Activated CD8-positive, alpha-beta memory T cell treated with anti-CD3 and anti-CD28 coated beads, Interleukin-2, amount 50 U/mL, for 48 hours (primary cell): Measurements from ENCODE around the gene MYH7B.

Experiments used
- DNase-seq: peaks from one replicate; pipeline ENCODE4 v3.0.0-alpha.2; 2020

The MYH7B gene

DNA sequence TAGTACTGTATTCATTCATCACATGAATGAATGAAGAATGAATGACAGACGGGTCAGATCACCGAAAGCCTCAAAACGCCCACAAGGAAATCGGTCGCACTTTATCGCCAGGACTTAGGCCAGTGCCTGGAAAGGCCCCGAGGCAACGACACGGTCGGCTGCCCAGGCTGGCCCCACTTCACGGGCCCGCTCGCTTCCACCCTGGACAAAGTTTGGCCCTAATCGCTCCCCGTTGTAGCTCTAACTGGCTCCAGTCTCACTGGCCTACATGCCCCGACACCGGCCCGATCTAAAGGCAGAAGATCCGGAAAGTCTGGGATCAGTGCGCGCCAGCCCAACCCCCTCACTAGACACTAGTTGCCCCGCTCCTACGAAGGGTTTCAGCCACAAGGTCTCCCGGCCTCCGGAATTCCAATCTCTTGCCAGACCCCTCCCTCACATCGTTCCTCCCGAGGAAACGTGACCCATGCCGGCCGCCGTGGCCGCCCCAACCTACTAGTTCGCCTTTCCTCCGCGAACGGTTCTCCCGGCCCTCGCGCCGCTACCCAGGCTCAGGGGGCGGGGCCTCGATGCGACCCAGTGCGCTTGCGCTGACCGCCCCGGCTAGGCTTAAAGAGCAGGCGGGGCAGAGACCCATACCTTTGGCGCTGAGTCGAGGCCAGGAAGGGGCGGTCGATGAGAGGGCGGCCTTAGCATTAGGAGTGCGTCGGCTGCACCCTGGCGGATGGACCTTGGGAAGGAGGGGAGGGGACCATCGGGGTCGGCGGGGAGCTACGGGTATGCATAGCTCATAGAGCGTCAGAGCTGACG is at the start of gene MYH7B, which contains the start of gene GSS:
TSS of gene MYH7B (plus strand) at position 638 of the 810 bp plus-strand sequence. CDS start 22,138 bp downstream, outside the sequence.
TSS of gene GSS (minus strand) at position 576 of the 810 bp plus-strand sequence. CDS start 3,954 bp downstream, outside the sequence.
- peak; percentile 100 for DNase-seq

DNA sequence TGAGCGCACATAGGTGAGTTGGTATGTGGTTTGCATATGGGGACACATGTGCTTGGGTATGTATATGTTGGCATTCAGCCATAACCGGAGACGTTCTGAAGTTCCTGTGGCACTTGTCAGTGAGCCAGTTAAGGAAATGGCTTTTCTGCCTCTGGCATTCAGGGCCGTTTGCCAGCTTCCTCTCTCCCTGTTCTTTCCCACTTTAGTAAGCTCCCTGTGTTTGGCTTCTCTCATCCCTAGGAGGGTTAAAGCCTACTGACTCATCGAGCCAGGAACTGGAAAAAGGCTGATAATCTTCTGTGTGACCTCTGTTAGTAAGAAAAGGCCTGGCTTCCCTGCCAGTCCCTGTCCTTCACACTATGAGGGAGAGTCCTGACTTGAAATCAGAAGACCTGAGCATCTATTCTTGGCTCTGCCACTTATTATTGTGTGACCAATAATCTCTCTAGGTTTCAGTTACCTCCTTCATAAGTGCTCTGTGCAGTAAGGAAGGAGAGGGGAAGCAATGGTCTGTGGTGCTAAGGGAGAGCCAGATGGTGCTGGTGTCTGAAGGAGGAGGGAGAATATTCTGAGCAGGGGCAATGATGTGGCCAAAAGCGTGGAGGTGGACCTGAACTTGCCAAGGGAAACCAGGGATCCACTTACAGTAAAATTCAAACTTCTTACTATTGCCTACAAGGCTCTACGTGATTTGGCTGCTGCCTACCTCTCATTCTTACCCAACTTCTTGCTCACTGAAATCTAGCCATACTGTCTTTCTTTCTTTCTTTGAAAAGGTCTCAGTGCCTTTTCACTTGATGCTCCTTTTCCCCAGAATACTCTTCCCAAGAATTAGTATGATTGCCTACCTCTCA is 47.8 kb upstream of the MYH7B start:
- DNase-seq = no peak

DNA sequence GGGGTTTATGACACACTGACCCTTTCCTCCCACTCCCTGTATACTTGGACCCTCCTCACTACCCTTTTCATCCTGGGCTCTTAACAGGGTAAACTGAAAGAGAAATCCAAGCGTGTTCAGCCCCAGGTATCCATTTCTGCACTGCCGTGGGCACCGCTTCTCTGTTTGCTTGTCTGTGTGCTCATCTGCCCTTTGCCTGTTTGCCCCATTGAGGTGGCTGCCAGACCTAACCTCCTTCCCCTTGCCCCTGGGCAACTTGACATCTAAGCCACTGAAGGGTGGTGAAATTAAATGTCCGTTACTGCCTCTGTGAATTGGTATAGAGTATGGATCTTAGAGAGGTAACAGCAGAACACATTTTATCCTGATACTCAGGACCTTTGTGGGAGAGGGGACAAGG is 40.5 kb upstream of the MYH7B start:
- DNase-seq = no peak

DNA sequence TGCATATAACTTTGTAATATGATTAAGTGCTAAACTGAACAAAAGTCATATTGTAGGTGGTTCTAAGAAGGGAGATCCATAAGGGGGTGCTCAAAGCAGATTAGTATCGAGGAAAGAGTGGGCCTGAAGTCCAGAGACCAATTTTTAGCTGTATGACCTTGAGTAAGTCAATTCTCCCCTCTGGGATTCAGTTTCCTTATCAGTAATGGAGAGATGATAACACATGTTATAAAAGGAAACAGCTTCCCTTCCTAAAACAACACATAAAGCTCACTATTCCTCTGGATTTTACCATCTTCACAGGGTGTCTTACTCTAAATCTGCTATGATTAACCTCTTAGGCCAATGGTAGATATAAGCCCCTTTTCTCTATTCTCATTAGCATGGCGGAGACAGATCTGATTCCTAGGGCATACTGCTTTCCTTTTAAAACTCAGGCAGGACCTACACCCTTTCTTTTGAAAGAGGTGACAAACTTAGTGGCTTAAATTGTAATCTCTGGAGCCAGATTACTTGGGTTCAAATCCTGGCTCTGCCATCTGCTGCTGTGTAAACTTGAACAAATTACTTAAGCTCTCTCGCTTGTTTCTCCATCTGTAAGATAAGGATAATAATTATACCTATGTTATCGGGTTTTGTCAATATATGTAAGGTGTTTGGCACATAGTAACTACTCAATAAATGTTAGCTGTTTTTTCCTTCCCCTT is 39.8 kb upstream of the MYH7B start:
- no peak for DNase-seq

DNA sequence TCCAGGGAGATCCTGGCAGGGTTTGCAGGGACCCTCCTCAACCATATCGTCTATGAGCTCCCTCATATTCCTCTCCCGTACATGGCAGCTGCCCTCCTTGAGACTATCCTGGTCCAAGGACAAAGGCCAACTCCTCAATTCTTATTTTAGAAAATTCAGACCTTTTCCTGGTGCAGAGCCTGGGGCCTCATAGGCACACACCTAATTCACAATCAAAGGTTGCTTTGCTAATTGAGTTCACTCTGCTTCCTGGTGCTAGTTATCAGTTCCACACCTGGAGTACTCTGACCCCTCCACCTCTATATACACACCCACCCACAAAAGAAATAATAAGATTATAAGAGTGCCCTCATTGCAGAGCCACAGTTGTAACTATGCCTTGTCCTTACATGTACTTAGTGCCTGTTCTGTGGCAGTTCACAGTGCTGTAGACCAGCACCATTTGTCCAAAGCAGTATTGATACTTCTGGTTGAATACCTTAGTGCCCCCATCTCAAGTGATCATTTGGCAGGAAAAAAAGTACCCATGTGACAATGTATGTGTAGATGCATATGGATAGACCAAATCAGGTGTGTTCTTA is 38.8 kb upstream of the MYH7B start:
- no peak for DNase-seq

DNA sequence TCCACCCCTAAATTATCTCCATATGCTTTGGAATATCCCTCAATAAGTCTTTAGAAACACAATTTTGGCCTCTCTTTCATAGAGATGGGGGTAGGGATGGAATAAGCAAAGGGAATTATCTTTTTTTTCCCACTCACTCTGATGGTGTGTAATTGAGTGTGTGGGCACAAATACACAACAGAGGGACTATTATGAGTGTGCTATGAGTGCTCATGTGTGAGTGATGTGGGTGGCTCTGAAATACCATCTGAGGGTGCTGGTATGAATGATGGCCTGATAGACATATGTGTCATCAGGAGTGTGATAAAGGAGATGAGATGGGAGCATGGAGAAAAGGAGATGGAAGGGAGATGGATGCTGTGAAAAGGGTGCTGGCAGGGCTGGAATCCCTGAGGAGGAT is 35.6 kb upstream of the MYH7B start:
- DNase-seq = no peak

DNA sequence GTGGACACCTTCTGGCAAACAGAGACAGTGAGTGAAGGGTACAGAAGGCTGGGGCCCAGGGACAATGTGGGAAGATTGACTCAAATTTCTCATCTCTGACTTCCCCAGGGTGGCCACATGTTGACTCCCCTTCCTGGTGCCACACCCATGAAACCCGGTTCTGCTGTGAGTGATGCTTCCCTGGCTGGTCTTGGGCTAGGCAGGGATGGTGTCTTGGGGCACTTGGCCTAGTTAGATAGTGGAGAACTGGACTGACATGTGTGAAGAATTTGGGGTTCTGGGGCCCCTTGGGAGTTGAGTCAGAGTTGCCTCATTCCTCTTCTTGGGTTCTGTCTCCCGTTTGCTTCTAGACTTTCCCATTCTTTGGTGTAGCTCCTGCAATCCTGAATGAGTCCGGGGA is 34.2 kb upstream of the MYH7B start:
- no peak for DNase-seq

DNA sequence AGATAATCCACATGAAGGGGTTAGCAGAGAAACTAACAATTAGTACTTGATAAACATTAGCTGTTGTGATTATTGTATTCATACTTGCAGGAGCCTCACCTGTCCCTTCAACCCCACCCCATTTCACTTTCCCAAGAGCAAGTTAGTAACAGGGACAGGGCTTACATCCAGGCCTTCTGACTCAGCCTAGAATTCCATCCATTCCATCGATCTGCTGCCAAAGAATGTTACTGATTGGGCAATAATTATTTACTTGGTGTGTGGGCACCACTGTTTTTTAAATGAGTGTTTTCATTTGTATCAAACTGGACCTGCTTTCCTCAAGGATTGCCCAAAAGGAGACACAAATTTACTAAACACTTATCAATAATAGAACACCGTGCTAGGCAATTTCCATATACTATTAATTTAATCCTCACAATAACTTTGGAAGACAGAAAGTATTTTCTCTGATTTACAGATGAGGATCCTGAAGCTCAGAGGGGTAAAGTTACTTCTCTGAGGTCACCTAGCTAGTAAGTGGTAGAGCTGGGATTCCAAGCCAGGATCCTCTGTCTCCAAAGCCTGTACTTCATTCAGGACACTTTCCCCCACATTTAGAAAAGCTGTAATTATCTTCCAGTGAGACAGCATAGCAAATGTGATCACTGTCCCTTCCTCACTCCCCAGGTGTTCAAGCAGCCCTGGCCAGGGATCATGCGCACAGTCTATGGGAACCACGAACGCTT is 32.9 kb upstream of the MYH7B start:
- DNase-seq = no peak

DNA sequence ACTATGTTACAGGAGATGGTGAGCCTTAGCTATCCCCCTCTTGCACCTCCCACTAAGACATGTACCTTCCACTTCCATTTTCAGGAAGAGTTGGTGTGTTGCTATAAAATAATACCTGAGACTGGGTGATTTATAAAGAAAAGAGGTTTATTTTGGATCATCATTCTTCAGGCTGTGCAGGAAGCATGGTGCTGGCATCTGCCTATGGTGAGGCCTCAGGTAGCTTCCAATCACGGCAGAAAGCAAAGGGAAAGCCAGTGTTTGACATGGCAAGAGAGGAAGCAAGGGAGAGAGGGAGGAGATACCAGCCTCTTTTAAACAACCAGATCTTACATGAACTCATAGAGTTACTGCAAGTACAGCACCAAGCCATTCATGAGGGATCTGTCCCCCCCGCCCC is 32.3 kb upstream of the MYH7B start:
- DNase-seq = no peak

DNA sequence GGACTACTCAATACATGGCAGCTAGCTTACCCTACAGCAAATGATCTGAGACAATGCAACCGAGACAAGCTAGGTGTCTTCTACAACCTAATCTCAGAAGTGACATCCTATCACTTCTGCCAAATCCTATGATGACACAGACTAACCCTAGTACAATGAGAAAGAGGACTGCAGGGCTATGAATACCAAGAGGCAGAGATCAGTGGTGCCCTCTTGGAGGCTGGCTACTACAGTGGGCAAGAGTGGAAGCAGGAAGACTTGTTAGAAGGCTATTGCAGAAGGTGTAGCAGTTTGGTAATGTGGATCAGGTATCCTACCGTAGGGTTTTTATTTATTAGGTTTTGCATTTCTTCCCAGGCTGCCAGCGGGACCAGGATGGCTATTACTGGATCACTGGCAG is 30.3 kb upstream of the MYH7B start:
- DNase-seq = no peak

DNA sequence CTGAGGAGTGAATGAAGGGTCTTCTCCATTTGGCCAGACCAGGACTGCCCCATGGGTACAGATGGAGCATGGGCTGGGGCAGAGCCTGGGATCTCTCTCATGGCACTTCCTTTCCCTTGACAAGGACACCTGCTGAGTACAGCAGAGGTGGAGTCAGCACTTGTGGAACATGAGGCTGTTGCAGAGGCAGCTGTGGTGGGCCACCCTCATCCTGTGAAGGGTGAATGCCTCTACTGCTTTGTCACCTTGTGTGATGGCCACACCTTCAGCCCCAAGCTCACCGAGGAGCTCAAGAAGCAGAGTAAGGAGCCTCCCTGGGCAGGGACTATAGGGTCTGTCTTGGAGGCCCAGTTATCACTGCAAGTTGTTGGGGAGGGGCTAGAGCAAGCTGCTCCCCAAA is 29.7 kb upstream of the MYH7B start:
- no peak for DNase-seq

DNA sequence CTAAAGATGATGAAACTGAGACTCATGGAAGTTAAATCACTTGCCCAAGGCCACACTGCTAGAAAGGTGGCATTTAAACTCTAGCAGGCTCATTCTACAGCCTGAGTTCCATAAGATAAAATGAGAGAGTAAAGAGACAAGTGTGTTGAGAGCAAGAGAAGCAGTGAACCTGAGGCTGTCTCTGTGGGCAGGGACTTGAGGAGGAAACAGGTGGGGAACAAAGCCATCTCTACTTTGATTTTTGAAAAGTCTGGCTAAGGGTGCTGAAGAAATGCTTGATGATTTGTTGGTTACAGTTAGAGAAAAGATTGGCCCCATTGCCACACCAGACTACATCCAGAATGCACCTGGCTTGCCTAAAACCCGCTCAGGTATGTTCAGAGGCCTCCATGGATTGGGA is 29.1 kb upstream of the MYH7B start:
- DNase-seq = no peak

DNA sequence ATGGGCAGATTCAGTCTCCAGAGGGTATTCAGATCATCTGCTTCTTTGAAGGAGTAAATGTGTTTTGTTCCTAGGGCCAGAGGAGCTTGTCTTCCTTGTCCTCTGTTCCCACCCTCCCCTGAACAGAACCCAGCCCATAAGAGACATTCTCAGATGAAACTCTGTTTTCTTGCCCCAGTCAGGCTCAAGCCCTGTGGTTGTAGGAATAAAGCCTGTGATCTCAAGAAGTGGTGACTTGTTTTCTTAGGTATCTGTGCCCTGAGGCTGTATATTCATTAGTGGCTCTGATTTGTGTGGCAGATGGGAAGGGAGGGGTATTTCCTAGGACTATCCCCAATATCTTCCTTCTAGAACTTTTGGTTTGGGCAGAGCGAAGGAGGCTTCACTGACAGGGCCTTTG is 27.9 kb upstream of the MYH7B start:
- DNase-seq = no peak

DNA sequence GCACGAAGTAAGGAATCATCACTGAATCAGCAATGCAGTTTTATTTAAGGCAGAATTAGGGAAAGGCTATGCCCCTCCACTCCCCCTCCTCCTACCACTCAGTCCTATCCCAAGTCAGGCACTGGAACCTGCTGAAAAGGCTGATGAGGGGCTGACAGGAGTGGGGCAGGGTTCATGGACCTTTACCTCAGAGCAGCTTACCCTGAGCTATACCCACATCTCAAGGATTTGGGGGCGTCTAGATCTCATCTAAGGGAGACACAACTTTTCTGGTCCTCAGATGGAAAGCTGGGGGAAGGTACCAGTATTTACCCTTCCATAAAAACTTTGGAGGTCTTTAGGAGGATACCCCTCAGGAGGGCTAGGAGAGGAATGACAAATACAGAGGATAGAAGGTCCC is 27.3 kb upstream of the MYH7B start:
- DNase-seq = no peak

DNA sequence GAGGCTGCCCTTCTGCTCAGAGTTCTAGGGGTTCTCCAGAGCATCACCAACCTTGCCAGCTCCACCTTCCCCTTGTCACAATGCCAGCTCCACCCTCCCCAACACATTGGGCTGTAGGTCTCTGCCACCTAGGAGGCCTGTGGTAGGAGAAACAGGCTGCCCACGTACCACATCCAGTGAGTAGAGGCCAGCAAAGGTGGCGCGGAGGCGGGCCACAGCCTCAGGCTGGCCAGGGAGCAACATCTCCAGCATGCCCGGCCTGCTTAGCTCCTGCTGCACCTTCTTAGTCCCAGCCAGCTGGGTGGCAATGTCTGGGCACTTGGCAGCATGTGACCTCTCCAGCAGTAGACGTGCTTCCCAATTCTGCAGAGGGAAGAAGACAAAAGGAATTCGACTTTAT is 23.9 kb upstream of the MYH7B start:
- no peak for DNase-seq

DNA sequence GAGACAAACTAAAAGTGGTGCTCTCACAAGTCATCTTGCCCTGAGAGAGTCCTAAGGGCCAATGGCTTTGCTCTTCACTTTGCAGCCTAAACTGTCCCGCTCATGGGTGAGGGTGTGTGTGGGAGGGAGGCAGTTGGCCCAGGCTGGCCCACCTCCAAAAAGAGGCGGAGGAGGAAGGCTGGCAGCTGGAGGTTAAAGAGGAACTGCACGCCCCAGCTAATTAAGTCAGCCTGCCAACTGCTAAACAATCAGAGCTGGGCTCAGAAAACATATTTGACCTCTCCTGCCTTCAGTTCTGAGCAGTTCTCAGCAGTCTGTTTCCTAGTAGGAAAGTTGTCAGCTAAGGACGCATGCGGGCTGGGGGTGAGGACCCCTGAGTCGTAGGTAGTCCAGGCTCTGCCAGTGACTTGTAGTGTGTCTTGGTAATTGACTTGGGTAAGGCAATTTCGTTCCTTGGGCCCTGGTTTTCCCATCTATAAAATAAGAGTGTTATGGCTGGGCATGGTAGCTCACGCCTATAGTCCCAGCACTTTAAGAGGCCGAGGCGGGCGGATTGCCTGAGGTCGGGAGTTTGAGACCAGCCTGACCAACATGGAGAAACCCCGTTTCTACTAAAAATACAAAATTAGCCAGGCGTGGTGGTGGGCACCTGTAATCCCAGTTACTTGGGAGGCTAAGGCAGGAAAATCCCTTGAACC is 17.1 kb upstream of the MYH7B start:
- DNase-seq = no peak

DNA sequence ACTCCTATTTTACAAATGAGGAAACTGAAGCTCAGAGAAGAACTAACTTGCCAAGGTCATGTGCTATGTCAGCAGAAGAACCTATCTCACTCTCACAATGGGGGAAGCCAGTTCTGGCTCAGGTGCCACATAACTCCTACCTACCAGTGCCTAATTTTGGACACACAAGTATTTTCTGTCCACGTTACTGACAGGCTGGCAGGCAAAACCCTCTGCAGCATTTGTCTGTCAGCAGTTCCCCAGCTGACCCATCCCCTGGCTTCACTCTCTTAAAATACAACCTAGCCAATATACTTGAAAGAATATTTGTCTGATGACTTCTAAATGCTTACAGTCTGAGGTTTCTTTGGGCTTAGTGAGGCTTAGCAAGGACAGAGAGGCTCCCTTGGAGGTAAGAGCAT is 15.6 kb upstream of the MYH7B start:
- no peak for DNase-seq

DNA sequence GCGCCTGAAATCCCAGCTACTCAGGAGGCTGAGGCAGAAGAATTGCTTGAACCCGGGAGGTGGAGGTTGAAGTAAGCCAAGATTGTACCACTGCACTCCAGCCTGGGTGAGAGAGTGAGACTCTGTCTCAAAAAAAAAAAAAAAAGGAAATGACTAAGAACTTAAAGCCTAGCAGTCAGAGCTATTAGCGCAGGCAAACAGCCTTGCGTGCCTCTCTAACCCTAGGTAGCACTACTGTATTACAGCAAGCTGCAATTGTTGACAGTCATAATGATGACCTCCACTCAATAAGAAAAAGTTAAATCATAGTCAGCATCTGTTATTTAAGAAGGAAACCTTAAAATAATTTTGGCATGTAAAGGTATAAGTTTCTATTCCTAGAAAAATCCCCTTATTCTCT is 14.4 kb upstream of the MYH7B start:
- no peak for DNase-seq

DNA sequence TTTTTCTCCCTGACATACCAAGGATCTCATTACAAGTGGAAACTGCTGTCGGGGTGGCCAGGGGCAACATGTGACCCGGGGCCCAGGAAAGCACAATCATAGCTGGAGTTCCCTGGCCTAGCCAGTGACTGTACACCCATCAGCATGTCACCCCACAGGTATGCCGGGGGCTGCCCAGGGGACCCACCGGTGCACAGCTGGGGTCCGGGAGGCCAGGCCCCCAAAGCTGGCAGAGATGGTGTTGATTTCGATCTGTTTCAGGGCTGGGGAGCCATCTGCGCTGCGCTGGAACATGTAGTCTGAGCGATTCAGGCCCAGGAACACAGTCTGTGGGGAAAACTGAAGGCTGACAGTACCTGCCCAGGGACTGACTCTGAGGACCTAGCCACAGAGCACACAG is 13.4 kb upstream of the MYH7B start:
- no peak for DNase-seq

DNA sequence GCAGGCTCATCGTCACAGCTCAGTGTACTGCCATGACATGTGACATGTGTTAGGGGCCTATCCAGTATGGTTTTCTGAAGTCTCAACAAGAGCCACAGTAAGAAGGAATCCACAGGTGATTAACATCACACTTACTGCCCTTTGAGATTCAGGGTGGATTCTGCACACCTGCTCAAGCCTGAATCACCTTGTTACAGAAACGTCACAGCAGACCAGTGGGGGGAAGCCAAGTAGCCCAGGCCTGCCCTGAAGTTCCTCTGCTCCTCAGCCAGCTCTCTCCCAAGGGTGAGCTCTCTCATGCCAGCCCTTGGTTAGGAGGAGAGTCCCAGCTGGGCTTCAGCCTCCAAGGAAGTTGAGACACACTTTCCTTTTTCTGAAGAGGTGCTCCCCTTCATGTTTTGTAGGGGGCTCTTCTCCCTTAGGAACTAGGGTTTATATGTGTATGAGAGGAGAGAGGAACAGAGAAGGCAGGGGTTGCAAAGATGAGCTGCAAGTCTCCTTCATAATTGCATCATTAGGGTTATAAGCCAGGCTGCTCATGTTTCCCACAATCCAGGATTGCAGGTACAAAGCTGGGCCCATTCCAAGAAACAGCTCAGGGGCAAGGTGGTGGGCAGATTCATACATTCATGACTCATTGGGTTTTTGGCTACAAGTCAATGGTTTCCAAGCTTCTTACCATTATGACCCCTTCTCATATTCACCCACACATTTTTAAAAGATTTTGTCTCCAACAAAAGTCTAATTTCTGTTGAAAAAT is 11.7 kb upstream of the MYH7B start:
- no peak for DNase-seq
